ENCODE data around the gene ANXA8. TPM values are rescaled to one million over a fixed set of nuclear protein-coding genes. Genes with fewer than 3 reads are reported as not detected.

ANXA8 gene
- total RNA-seq, 2 donors from 2014 or later, result 8.2 to 13.9 TPM

DNA sequence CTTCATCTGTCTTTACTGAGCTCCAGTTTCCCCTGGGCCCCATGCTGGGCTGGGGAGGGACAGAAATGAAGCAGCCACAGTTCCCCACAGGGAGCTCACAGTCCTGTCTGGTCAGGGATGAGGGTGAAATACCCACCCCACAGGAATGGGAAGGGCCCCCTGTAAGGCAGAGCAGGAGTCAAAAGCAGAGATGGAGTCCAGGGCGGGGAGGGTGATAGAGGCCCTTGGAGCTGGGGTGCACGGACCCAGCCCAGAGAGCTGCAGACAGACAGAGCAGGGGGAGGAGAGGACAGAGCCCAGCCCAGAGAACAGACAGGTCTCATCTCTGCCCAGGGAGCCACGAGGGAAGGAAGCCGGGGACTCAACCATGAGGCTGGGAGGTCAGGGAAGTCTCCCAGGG is 64.9 kb downstream of the ANXA8 start:
- Histone ChIP-seq H3K27ac (no peak overlapping the region), H3K36me3 (no peaks in the 10 kb centered on the region), H3K9me3 (no peaks in the 10 kb centered on the region), H3K27me3 (replicated peaks; ENCODE audit: insufficient read depth) (no peaks in the 10 kb centered on the region), H3K4me3 (no peak overlapping the region), H3K4me1 (replicated peaks) (no peaks in the 10 kb centered on the region)
- TF ChIP-seq POLR2AphosphoS5 (IDR thresholded peaks at IDR 0.05), result no peak
- DNase-seq (ENCODE audit: low spot score), result no peak
- WGBS, result 84% methylated on average over 4 of the region's 4 CpGs
- intact Hi-C loops (cut with DNase I), result no loop called here

DNA sequence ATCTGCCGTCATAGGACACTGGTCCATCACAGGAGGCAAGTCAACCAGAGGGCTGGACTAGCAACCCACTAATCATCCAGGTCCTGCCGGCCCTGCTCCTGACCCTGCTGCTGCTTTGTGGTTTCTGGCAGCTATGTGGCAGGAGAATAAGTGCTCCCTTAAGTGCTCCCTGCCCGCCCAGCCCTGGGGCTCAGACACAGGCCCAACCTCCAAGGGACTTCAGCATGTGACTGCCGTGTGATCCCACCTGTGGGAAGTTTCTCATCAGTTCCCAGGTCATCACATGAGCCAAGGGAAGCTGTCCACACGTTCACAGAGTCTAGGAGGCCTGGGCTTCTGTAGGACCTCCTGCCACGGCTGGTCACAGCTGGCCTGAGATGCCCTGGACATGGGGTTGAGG is 65.6 kb downstream of the ANXA8 start:
- Histone ChIP-seq H3K36me3 (no peaks in the 10 kb centered on the region), H3K27me3 (replicated peaks; ENCODE audit: insufficient read depth) (no peaks in the 10 kb centered on the region), H3K9me3 (no peaks in the 10 kb centered on the region), H3K27ac (no peak overlapping the region), H3K4me3 (no peak overlapping the region), H3K4me1 (replicated peaks) (no peaks in the 10 kb centered on the region)
- no peak for TF ChIP-seq POLR2A (IDR thresholded peaks at IDR 0.05)
- no peak for TF ChIP-seq POLR2AphosphoS5 (IDR thresholded peaks at IDR 0.05)
- TF ChIP-seq, protein P1, sequence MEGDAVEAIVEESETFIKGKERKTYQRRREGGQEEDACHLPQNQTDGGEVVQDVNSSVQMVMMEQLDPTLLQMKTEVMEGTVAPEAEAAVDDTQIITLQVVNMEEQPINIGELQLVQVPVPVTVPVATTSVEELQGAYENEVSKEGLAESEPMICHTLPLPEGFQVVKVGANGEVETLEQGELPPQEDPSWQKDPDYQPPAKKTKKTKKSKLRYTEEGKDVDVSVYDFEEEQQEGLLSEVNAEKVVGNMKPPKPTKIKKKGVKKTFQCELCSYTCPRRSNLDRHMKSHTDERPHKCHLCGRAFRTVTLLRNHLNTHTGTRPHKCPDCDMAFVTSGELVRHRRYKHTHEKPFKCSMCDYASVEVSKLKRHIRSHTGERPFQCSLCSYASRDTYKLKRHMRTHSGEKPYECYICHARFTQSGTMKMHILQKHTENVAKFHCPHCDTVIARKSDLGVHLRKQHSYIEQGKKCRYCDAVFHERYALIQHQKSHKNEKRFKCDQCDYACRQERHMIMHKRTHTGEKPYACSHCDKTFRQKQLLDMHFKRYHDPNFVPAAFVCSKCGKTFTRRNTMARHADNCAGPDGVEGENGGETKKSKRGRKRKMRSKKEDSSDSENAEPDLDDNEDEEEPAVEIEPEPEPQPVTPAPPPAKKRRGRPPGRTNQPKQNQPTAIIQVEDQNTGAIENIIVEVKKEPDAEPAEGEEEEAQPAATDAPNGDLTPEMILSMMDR (IDR thresholded peaks at IDR 0.05), result no peak
- intact Hi-C loops (cut with DNase I), result no loop called here
- WGBS, result 96% methylated on average over 6 of the region's 6 CpGs
- DNase-seq (ENCODE audit: low spot score), result no peak

Small RNA genes within 50 kb of the gene (small RNA-seq; reads per million reads assigned to genes)
- gene AL591684.3, result 0 reads per million in 2 donors
- gene RNA5SP312, result 0 reads per million in 2 donors

Other genes starting within 250 kb of the ANXA8 start
- 10 to 100 TPM in 1 of 2 donors, under 1 TPM in 1; 0.32 to 28.0 TPM for gene GDF10, start 183.9 kb downstream of the ANXA8 start, total RNA-seq
- gene GDF2, start 161.7 kb downstream of the ANXA8 start, total RNA-seq, result not detected
- gene RBP3, start 135.8 kb downstream of the ANXA8 start, total RNA-seq, result not detected
- 1 to 10 TPM; 1.5 to 1.9 TPM for gene ZNF488, start 99.8 kb downstream of the ANXA8 start, total RNA-seq
- gene FAM25G, start 7.6 kb upstream of the ANXA8 start, total RNA-seq, result not detected
- gene AGAP9, start 39.5 kb upstream of the ANXA8 start, total RNA-seq, result 1 to 10 TPM; 6.8 to 9.5 TPM